GM18868 (cell line): Measurements from ENCODE around the gene PPEF1.
"Not testable (repeated sequence)": the region's sequence is repeated elsewhere in the genome, so short reads cannot be mapped to it uniquely, and the experiment has no call there.

Experiments
- ATAC-seq: cut with Tn5 transposase; IDR thresholded peaks from one replicate; pipeline ENCODE4 v1.9.1; 2021; ENCODE audit warnings: mild to moderate bottlenecking, moderate library complexity; ENCODE audit not compliant: unreplicated experiment

Gene PPEF1

DNA sequence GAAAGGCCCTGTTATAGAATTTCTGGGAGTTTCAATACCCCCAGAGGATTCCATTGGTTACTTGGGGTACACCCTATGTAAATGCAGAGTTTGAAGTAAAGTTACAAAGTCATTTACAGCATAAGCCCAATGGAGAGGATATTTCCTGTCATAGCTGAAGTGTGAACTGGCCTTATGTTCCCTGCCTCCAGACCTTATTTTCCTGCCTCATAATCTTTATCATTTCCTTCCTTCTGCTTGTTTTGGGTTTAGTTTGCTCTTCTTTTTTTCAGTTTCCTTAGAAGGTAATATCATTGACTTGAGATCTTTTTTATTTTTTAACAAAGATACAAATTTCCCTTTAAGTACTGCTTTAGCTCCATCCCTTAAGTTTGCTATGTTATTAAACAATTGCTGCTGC, 85.4 kb downstream of the PPEF1 start:
- no peak for ATAC-seq

DNA sequence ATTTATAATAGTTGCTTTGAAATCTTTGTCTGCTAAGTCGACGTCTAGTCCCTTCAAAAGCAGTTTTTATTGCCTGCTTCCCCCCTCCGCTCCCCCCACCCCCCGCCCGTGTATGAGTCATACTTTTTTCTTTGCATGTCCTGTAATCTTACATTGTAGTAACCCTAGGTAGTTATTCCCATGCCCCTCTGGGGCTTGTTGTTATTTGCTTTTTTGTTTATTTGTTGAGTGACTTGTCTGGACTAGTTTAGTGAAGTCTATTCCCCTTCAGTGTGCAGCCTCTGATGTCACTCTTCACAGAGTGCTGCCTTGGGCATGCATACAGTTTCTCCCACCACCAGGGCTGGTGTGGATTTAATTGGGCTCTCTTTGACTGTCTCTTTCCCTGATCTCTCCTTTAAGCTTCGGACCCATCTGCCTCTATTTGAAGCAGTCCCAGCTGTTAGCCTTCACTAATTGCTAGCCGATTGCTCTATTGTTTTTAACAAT, 86.2 kb downstream of the PPEF1 start:
- ATAC-seq = no peak

DNA sequence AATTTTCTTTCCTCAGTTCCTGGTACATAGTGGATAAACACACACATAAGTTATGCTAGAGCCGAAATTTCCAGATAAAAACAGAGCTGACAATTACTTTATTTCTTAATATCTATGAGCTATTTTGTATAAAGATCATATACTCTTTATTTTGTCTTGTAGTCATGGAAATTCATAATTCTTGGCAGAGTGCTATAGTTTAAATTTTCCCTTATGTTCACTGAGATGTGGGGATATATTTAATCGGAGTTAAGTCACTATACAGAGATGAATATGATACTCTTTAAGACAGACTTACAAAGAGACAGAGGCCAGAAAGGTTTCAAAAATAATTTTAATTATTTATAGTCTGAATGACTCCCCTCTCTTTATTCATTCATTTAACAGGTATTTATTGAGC, 89.7 kb downstream of the PPEF1 start:
- ATAC-seq = no peak

DNA sequence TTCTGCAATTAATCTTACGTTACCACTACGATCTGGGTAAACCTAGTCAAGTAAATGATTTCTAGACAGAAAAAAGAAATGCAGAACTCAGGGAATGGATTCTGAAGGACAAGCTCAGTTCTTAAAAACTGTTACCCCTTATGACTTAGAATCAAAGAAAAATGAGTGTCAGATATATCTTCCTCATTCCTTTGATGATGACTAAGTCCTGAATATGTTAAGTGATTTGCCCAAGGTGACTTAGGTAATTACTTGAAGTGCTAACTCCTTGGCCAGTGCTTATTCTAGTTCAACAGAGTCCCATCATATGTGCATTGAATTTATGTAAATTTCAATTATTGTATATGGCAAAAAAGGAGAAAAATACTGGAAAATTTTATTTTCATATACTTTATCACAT, 92.5 kb downstream of the PPEF1 start:
- no peak for ATAC-seq

DNA sequence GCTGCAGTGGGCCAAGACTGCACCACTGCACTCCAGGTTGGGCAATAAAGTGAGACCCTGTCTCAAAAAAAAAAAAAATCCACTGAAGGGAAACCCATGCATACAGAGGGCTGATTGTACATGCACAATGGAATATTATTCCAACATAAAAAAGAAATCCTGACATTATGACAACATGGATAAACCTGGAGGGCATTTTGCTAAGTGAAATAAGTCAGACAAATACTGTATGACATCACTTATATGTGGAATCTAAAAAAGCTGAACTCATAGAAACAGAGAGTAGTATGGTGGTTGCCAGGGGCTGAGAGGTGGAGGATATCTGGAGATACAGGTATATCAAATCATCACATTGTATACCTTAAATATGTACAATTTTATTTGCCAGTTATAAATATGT, 102.2 kb downstream of the PPEF1 start:
- no peak for ATAC-seq

DNA sequence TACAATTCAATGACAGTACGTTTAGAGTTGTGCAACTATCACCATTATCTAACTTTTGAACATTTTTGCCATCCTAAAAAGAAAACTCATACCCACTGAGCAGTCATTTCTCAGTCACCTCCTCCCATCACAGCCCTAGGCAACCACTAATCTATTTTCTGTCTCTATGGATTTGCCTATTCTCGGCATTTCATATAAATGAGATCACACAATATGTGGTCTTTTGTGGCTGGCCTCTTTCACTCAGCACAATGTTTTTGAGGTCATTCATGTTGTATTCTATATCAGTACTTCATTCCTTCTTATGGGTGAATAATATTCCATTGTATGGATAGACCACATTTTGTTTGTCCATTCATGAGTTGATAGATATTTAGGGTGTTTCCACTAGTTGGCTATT, 103.0 kb downstream of the PPEF1 start:
- ATAC-seq = no peak

DNA sequence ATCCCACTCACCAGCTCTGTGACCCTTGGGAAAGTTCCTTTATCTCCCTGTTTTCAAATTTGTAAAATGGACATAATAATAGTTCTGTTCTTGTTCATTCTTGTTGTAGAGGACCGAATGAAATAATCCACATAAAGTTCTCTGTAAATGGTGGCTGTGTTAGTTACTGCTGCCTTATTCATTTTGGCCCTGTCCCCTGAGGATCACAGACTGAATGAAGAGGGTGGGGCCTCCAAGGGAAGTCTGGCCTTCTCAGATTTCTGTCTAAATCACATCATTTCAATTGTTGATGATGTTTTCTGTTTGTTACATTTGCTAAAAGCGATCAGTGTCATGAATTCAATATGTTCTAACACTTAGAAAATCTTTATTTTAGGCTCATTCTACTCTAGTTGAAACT, 117.9 kb downstream of the PPEF1 start:
- ATAC-seq = no peak

DNA sequence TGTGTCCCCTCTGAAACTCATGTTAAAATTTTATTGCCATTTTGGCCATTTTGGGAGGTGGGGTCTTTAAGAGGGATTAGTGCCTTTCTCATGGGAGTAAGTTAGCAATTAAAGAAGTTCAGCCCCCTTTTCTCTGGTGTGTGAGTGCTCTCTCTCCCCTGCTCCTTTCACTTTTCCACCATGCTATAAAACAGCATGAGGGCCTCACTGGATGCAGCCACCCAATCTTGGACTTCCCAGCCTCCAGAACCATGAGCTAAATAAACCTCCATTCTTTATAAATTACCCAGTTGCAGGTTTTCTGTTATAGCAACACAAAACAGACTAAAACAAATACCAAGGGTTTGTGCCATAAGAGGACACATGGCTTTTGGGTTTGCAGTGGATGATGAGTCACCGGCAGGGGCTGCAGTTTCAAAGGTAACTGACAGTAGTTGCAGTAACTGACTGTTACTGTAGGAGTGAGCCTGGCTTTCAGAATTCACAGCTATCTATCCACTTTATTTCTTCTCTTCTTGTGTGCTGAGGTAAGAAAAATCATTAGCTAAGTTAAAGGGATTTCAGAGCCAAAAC, 121.5 kb downstream of the PPEF1 start:
- no peak for ATAC-seq

DNA sequence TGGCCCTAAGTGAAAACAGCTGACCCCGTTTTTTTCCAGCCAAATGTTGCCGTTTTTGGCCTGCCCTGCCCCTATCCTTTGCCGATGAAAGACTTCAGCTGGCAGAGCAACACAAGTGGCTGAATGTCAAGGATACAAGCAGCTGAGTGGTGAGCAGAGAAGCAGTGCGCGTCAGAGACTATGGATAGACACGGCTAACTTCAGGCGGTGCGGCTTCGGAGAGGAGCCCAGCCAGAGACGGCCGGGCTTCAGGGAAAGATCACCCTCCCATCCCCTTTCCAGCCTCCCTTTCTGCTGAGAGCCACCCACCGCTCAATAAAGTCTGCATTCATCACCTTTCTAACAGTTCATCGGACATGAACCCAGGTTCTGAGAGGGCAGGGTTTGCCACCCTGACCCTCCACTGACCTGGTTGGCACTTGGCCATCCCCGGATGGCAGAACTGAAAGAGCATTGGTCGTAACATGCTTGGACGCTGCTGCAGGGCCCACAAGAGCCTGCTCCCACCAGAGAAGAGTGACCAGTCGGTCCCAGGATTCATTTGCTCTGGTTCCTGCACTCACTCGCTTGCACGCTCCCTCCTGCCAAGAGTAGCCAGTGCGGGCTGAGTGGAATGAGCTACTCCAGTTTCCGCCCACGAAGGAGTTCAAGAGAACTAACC, 125.8 kb downstream of the PPEF1 start:
- no peak for ATAC-seq

DNA sequence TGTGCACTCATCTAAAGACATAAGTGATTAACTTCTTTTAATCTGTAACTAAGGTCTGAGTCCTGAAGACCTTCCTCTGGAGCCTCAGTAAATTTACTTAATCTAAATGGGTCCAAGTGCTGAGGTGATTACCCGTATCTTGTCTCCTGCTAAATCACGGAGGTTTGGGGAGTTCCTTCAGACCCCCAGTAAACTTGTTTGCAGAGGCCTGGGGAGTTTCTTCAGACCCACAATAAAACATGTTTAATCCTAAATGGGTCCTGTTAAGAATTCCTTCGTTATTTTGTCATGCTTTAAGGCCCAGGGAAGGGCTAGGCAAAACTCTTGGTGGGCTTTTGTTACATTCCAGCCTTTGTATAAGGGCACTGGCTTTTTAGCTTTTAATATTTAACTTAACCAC, 140.5 kb downstream of the PPEF1 start:
- not testable (repeated sequence) for ATAC-seq

DNA sequence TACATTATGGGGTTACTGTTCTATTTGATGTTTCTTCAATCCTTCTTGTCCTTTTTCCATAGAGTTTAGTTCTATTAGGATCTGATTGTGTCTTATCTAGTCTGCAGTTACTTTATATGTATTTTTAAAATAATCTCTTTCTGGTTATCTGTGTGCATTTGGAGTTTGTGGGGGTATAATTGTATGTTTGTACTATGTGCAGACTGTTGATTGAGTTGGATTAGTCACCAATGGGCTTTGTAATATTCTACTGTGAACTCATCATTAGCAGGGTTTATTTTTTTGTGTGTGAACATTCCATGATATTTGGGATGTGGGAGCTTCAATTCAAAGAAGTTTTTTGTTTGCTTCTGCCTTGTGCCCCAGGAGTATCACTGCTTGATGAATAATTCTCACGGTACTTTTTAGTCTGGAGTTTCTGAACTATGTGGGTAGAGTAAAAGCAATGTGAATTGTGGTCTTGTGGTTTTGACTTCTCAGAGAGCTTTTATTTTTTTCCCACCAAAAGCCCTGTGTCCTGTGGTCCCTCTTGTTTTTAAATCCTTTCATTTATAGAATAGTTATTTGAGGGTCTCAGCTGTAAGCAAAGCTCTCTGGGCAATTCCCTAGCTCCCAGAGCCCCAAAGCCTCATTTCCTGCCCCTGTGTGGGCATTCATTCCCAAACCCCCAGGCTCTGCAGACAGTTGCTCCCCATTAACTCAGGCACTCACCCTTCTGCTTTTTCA, 148.6 kb downstream of the PPEF1 start:
- ATAC-seq = peak; percentile 93

DNA sequence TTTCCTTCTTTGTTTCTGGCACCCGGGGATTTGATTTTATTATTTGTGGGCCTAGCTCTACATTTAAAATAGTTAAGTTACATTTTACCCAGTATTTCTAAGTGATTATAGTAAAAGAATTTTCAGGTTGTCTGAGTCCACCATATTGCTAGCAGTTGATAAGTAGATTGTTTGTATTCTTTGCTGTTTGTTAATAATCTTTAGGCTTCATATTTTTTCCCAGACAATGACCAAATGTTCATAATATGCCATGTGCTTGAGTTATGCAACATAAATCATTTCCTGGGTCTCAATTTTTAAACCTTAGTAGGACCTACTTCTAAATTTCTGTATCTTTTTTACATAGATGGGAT, 149.2 kb downstream of the PPEF1 start:
- ATAC-seq = no peak

DNA sequence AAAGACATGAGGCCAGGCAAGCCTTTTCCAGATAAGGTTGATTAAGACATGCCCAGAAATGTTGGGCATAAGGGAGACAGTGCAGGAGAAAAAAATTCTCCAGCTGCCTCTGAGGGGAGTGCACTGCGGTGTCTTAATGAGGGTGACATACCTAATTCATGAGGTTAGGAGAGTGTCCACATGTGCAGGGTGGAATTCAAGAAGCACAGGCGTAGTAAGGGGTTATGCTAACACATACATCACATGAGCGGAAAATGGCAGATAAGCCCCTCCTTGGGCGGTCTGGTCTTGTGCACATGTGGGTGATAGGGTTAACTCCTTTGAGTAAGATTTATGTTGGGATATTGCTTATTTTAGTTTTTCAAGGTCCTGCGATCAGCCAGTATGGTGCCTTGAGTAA, 154.1 kb downstream of the PPEF1 start:
- ATAC-seq = no peak

DNA sequence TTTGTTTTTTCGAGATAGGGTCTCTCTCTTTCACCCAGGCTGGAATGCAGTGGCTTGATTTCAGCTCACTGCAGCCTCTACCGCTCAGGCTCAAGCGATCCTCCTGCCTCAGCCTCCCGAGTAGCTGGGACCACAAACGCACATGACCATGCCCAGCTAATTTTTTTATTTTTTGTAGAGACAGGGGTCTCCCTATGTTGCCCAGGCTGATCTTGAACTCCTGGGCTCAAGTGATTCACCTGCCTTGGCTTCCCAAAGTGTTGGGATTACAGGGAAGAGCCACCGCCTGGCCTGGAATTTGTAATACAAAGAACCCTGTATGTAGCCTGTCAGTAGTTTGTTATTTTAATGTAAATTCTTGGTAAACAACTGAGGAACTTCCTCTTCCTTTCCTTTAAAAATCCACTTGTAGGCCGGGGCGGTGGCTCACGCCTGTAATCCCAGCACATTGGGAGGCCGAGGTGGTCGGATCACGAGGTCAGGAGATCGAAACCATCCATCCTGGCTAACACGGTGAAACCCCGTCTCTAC, 157.0 kb downstream of the PPEF1 start:
- ATAC-seq = no peak

DNA sequence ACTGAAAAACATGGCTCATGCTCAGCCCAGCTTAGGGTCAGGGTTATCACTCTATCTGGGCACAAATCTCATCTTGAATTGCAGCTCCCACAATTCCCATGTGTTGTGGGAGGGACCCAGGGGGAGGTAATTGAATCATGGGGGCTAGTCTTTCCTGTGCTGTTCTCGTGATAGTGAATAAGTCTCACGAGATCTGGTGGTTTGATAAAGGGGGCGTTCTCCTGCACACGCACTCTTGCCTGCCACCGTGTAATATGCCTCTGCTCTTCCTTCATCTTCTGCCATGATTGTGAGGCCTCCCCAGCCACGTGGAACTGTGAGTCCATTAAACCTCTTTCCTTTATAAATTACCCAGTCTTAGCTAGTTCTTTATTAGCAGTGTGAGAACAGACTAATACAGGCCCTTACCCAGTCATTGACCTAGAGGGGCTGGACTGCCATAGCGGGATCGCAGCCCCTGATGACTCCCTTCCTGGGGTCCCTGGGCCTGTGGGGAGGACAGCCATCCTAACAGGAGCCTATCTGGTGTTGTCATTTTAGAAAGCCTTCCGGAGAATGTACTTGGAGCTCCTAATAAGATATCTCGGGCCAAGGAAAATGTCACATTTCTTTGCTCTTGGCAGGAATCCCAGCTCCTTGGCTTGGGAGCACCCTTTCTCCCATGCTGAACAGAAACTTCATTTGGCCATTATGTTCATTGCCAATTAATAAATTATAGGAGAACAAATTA, 163.9 kb downstream of the PPEF1 start:
- no peak for ATAC-seq

DNA sequence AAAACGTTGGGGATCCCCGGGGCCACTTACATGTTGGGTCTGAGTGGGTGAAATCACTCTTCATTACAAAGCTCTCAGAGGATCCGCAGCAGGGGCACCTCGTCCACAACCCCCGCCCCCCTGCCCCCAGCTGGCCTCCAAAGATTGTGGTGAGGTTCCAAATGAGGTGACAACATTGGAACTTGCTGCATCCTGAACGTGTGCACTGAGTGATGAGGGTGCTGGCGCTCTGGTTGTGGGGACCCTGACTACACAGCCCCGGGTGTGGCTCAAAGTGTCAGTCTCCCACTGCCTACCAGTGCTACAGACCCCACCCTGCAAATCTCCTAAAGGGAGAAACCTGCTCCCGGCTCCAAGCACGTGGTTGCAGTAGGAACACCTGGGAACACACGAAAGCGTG, 164.5 kb downstream of the PPEF1 start:
- no peak for ATAC-seq

DNA sequence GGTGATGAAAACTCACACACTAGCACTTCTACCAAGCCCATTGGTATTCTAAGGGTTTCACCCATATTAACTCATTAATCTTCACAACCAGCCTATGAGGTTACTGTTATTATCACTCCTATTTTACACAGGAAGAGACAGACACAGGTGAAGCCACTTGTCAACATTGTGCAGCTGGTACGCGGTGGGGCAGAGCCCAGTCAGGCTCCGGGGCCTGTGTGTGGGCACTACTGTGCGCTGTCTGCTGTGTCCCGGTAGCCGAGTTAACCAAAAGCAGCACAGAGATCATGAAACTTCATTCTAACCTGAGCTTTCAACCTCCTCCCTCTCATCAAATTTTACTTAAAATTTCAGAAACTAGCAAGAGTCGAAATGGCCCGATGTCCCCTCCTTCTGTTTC, 165.2 kb downstream of the PPEF1 start:
- ATAC-seq = no peak

DNA sequence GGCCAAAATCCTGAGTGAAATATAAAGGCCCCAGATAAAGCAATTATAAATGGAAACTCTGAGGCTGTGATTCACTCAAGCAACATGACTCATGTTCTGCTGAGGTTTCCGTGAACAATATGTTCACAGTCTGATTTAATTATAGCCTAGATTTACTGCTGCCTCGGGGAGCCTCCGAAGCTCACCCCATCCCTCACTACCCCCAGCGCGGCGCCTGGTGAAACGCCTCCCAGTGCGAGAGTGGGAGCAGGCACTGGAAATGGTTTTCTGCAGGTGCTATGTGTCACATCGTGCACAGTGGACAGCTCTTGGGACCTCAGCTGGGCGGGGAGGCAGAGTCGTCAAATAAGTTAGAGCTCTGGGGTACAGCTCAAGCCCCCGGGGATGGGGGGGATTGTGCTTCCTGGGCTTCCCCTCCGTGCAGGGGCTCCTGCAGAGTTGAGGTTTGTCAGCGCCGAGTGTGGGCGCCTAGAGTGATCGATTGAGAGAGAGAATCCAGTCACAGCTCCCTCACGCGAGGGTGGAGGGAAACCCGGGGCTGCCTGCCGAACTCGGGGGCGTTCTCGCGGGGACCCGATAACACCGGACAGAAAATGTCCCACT, 165.8 kb downstream of the PPEF1 start:
- ATAC-seq = no peak

DNA sequence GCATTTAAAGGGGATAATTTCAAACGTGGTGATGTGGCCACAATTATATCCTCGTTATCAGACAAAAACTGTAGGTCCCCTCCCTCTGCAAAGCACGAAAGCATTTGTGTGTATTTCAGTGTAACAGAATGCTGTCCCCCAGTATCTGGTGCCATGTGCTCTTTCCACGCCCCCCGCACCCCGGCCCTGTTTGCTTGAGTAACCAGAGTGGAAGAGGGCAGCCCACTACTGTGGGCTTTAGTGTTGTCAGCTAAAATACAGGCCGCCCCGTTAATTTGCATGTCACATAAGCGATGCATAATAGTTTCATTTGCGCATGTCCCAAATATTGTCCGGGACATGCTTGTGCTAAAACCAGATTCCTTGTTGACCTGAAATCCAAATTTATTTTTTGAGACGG, 166.4 kb downstream of the PPEF1 start:
- no peak for ATAC-seq

DNA sequence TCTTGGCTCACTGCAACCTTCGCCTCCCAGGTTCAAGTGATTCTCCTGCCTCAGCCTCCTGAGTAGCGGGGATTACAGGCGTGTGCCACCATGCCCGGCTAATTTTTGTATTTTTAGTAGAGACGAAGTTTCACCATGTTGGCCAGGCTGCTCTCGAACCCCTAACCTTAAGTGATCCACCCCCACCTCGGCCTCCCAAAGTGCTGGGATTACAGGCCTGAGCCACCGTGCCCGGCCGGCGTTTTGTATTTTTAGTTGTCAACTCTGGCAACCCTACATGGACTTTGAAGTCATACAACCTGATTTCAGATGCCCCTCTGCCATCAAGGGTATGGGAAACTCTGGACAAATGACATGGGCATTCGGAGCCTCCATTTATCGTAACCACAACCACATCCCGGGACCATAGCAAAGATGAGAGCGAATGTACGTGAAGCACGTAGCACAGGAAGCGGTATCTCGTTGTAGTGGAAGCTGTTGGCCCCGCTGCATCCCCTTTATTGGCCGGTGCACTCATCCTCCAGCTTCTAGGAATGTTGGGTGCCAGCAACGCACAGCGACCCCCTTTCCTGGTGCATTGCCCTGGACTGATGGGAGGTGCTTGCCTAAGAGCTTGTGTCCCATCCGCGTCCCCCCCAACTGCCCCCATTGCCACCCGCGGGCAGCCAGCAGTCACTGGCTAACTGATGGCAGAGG, 167.3 kb downstream of the PPEF1 start:
- ATAC-seq = no peak
